GM18502 (cell line): ENCODE data around the gene SMIM41.

Source experiments
- ATAC-seq: cut with Tn5 transposase; IDR thresholded peaks from one replicate; pipeline ENCODE4 v1.9.1; 2021; ENCODE audit warnings: mild to moderate bottlenecking; ENCODE audit not compliant: unreplicated experiment, poor library complexity

SMIM41 gene

DNA sequence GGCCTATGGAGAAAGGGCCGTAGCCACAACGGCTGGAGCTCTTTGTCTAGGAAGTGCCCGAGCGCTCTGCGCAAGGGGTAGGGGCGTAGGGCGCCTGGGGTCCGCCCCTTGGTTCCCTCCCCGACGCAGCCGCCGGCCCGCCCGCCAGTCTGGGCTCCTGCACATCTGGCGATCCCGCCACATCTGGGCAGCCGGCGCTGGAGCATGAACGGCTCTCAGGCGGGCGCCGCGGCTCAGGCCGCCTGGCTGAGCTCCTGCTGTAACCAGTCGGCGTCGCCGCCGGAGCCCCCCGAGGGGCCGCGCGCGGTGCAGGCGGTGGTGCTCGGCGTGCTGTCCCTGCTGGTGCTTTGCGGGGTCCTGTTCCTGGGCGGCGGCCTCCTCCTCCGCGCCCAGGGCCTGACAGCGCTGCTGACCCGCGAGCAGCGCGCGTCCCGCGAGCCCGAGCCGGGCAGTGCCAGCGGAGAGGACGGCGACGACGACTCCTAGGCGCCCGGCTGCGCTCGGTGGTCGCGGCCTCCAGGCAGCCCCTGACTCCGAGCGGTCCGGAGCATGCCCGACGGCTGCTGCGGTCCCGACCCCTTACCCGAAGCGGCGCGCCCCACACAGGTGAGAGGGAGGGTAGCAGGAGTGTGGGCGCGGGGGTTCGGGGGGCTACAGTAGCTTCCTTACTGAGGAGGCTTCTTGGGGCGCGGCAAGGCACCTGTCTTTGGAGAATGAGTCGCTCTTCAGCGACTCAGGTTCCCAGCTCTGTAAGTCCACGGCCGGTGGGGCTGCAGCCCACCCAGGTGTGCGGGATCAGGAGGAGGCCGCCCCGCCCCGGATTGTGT, at the start of gene SMIM41:
SMIM41 (plus strand) TSS at position 129 of the 827 bp plus-strand sequence; CDS start at position 205, 76 bp downstream.
- no peak for ATAC-seq

DNA sequence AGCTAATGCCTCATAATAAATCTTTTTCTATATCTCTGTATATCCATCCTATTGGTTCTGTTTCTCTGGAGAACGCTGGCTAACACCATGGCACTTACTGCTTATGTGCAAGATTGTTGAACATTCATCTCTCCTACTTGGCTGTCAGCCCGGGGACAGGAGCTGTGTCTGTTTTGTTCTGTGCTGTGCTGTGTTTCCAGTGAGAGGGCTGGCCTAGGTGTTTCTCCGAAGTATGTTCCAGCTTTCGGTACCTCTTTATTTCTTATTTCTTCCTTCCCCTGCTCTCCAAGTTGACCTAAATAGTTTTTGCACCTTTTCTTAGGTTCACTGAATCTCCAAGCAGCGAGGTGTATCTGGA, 47.1 kb upstream of the SMIM41 start:
- no peak for ATAC-seq

DNA sequence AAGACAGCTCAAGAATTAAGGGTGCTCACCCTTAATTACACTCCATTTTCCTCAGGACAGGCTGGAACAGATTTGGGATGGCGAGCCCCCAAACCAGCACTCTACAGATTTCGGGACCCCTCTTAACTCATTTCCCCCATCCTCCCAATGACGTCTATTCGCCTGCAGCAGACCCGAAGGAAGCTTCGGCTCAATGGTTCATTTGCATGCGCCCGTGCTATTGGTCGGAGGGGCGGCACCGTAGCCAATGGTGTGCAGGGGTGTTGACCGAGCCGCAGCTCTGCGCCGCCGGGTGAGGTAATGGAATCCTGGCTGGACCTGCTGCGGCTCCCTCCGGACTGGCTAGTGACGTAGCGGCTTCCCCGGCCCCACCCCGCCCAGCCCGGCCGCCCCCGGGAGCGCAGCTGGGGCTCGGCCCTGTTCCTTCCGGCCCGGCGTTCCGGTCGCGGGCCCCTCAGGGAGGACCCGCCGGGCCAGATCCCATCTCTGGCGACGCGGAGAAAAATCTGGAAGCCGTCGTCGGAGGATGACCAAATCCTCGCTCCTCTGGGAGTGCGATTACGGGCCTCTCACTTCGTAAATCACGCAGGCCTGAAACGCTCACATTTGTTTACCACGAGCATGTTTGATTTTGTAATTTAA, 46.6 kb upstream of the SMIM41 start:
- peak; percentile 94 for ATAC-seq

DNA sequence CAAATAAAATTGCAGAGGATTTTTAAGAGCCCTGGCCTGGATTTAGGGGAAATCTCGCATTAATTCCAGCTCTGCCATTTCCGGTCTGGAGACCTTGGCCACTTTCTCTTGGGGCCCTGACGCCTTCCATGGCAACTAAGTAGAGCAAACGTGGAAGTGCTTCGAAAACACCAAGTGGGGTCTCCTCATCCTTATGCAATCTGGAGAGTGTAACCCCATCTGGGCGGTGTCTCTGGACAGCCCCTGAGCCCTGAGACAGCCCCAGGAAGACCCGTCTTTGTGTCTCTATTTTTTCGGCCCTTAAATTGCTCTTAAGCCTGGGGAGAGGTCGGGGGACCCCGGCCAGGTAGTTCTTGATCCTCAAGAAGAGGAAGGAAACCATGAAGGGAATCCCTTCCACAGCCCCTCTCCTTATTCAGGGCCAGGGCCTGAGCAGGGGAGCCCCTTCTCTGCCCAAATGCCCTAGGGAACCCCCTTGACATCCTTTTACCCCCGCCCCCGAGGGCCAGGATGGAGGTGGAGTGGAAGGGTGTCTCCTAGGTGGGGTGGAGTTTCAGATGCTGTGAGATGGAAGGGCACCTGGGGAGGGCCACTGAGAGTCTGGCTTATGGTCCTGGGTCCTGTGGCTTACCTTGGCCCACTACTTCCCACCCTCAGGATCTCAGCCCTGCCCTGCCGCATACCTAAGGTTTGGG, 45.9 kb upstream of the SMIM41 start:
- no peak for ATAC-seq

DNA sequence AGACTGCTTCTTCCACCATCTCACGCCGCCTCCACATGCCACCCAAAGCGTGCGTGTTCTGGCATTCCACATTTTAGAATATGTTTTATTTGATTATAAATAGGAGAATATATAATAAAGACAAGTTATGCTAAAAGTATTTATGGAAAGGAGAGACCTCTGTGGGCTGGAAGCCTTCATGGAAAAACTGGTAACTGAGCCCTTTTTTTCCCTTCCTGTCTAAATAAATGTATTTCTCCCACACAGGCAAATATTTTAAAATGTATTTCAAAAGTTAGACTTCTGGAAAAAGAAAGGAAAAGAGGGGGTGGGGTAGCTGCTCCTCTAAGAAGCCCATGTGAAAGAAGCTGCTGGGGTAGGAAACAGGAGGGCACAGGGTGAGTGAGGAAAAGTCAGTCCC, 44.3 kb upstream of the SMIM41 start:
- no peak for ATAC-seq

DNA sequence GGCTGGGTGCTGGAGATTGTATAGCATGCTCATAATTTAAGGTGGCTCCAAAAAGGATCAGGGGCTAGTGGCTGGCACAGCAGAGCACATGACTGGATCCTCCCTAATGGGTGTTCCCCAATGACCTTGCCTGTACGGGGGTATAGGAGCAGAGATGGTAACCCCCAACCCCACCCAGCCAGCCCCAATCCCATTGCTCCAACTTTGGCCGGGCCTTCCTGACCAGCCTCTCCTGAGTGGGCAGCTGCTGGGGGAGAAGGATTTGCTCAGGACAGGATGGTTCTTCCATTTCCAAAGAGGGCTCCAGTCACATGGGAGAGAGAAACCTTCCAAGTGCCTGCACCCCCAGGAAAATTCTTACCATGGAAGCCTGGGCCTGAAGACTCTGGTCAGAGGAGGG, 43.6 kb upstream of the SMIM41 start:
- ATAC-seq = no peak

DNA sequence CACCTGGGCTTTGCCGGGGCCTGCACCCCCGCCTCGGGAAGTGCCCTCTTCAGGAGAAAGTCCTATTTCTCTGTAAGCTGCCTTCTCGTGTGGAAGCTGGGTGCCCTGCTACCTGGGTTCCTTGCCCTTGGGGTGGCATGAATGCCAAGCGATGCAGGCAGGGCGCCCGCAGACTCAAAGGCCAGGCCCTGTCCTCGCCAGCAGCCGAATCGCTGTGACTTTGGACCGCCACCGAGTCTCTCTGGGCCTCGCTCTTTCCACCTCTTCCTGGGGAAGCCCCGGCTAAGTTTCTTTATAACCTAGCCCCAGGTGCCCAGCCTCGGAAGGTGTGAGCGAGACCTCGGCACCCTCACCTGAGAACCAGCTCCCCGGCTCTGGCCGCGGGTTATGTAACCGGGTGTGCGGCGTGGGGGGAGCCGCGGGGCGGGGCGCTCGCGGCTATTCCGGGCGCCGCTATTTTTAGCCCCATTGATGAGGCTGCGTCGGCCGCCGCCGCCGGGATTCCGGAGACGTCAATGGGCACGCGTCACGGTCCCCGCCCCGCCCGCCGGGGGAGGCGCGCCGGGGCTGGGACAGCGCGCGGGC, 42.8 kb upstream of the SMIM41 start:
- peak; percentile 45 for ATAC-seq

DNA sequence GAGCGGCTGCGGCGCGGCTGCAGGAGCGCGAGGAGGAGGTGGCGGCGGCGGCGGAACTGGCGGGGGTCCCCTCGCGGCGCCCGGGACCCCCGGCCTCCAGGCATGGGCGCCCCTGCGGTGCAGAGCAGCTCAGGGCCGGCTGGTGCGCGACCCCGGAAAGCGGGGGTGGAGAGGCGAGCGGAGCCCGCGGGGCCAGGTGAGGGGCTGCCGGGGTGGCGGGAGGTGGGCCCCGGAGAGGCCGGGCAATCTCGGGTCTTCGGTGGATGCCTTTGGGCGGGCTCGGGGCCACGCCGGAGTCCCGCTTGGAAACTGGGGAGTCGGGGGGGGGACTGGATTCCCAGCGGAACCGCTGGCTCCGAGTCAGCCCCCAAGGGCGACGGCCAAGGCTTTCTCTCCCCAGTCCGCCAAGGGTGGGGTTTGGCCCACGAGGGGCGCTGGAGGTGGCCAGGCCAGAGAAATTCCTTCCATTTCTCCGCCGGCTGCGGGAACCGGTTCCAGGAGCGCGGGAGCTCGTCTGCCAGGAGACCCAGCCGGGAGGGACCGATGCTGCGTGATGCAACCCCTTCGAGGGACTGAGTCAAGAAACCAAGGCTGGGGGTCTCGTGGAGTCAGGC, 42.1 kb upstream of the SMIM41 start:
- ATAC-seq = no peak

DNA sequence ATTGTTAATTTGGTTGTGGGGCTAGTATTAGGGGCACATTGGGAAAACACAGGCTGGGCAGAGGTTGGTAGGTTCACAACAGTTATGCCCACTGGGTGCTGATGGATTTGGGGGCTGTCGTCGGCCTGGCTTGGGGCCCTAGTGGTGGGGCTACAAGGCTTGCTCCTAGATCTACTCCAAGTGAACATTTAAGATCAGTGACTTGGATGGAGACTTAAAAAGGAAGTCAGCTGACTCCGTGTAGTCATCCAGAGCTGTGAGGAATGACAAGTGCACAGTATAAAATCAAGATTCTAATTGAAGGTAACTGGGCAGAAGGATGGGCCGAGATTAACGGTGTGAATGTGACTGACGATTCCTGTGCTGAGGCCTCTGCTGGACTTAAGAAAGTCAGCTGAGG, 41.1 kb upstream of the SMIM41 start:
- ATAC-seq = no peak

DNA sequence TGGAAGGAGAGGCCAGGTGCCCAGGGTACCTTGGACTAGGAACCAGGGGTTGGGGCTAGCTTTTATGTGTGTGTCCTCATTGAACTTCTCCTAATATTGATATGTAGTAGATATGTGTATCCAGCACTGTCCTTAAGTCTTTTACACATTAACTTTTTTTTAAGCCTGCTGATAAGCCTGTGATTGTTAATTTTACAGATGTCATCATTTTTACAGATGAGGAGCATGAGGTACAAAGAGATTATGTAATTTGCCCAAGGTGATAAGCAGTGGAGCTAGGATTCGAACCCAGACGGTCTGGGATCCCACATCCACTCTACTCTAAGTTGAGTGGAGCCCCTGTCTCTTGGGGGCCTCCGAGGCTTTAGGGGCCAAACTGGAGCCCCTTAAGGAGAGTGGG, 38.5 kb upstream of the SMIM41 start:
- ATAC-seq = no peak

DNA sequence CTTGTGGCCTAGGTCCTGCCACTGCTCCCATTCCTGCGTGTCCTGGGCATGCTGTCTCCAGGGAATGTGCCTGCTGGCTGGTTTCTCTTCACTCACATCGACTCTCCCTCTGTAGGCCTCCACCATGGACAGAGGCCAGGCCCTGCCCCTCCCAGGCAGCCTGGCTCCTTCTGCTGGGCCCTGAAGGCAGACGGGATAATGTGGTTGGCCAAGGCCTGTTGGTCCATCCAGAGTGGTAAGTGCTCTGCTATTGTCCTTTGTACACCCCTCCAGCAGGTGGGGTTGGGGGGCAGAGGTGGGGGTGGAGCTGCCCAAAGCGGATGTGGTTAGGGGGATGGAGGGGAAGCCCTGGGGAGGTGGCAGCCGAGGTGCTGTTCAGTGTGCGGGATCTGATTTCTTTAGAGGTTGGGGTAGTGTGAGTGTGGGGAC, 37.8 kb upstream of the SMIM41 start:
- no peak for ATAC-seq

DNA sequence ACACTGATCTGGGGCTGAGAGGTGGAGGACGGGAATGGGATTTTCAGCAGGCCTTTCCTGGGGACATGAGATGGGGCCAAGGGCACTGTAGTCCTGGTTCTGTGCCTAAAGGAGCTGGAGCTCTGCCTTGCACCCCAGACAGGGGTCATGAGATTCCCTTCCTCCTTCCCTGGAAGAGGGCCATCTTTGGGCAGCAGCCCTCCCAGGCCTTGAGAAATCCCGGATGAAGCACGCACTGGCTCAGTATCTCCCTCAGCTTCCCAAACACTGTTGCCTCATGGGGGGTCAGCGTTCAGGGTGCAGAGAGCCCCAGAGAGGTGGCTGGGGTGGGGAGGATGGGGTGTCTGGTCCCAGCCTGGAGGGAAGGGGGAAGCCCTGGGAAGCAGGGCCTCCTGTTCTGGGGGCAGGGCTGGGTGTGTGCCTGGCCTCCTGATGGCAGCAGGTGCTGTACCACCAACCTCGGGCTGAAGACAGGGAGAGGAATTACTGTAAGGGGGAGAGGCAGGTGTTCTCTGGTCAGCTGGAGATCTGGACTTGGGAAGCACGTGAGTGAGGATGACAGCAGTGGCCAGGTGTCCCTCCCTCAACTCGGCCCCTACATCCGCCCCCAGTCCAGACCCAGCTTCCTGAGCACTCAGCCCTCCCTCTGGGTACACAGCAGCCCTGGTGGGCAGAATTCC, 36.7 kb upstream of the SMIM41 start:
- ATAC-seq = no peak

DNA sequence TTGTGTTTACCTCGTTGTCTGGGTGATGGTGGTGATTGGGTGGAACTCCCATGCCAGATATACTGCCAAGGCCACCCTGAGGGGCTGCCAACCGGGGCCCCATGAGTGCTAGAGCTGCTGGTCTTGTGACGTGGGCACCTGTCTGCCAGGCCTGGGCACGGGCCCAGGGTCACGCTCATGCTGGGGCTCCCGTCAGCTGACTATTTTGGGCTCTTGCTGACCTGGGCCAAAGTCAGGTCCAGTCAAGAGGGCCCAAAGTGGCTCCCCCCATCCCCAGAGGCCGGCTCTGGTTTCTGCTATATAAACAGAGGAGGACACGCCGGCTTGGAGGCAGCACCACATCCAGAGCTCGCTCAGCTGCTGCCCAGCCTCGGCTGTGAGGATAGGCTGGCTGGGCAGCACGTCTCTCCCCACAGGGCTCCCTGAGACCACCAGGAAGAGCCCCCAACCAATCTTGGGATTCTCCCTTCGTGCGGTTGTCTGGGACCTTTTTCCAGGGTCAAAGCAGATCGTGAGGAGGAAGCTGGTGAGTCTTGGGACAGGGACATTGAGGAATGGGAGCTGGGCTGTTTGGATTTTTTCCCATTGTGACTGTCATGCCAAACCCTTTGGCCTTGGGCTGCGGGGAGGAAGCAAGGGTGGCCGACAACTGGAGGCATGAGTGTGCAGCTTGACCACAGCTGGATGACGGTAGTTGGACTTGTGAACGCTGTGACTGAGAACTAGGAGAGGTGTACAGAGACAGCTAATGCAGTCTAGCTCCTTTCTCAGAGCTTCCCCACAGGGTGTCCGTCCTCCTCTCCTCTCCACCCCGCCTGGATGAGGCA, 35.9 kb upstream of the SMIM41 start:
- ATAC-seq = no peak

DNA sequence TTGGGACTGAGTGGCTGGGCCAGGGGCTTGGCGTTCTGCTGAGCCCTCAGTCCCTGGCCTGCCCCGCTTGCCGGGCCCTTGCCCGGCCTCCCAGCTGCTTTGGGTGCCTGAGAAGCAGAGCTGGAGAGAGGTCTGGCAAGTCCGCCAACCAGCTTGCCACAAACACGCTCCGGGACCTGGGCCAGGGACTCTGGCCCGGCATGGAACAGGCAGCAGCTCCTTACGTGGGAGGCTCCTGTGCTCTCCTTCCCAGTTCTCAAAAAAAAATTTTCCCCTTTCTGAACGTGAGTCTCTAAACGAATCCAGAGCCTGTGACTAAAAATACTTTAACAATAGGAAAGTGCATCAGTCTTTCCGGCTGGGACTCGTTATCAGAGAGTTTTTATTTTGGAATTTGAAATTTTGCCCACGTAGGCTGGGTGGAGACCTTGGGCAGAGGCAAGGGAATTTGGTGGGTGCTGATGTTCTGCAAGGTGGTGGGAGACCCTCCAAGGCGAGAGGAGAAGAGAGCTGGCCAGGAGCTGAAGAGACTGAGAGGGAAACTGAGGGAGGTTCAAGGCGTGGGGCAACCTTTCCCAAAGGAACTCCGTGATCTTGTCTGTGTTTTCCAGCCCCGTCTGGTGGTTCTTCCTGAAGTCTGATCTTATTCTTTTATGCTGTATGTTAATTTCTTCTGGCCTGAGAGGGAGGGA, 35.1 kb upstream of the SMIM41 start:
- ATAC-seq = no peak

DNA sequence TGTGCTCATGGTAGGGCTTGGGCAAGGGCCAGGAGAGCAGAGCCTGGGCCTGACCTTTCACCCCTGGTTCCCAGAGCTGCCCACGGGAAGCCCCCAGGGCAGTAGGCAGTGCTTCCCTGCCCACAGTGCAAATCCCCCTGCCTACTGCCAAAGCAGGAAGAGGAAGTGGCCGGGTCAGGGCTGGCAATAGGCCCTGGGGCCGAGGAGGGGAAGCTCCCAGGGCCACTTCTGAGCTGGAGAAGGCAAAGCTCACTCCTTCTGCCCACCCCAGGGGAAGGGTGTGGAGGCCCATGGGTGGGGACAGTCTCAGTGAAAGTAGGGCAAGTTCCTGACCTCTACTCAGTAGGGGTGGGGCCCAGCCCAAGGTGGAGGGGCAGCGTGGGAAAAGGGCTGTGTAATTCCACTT, 33.7 kb upstream of the SMIM41 start:
- ATAC-seq = no peak

DNA sequence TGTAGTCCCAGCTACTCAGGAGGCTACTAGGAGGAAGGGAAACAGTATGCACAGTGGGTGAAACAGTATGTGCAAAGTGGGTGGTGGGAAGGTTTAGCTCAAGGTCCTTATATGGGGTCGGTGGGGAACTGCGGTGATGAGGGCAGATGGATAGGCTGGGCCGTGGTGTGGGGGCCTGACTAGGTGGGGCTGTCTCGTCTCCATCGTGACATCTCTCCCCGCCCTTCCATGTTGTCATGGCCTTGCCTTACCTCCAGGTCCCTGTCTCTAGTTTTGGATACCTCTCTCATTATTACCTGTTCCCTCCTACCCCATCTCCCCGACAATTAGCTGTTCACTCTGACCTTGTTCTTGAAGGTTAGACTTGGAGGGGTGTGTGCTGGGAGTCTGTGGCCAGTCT, 32.6 kb upstream of the SMIM41 start:
- ATAC-seq = no peak

DNA sequence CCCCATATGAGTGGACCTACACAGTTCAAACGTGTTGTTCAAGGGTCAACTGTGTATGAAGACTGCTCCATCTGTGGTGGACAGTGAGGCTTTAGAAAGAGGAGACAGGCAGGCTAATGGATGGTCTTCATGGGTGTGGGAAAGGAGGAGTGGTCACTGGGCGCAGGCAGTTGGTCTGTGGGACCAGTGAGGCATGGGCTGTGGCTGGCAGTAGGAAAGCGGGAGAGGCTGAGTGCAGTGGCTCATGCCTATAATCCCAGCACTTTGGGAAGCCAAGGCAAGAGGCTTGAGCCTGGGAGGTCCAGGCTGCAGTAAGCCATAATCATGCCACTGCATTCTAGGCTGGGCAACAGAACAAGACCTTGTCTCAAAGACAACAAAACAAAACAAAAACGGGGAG, 30.2 kb upstream of the SMIM41 start:
- ATAC-seq = no peak

DNA sequence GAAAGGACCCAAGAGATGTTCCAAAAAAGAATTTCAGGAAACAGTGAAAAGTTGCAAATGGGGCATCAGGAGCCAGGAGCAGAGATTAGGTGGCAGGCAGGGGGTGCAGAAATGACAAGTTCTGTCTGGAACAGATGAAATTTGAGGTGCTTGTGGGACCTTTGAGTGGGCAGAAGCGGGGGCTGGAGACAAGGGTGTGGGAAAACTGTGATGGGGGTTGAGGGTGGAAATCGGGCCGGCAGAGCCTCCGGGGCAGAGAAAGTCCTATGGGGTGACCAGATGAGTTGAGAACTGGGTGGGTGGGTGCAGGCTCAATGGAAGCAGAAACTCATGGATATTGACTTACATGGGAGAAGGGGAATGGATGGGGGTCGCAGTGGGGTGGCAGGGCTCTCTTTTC, 29.8 kb upstream of the SMIM41 start:
- ATAC-seq = no peak
